ENCODE data around the gene GALM.

DNA sequence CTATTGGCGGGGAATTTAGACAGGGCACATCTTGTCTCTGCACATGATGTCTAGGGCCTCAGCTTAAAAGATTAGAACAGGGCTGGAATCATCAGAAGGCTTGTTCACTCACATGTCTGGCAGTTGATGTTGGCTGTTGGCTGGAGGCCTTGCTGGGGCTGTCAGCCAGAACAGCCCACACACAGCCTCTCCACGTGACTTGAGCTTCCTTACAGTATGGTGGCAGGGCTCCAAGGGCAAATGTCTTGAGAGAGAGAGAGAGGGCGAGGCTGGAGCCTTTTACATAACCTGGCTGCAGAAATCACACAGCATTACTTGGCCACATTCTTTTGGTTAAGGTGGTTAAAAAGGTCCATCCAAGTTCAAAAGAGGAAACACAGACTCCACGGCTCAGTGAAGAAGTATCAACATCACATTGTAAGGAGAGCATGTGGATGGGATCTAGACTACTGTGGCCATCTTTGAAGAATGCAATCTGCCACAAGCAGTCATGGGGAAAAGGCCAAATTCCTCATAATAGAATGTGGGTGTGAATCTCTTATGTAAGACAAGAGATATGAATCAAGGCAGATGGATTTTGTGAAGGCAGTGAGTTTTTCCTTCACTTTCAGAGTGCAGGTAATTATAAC is 54.8 kb downstream of the GALM start:
- TF ChIP-seq POLR2A (IDR thresholded peaks at IDR 0.05): no peak
- TF ChIP-seq, protein P1, sequence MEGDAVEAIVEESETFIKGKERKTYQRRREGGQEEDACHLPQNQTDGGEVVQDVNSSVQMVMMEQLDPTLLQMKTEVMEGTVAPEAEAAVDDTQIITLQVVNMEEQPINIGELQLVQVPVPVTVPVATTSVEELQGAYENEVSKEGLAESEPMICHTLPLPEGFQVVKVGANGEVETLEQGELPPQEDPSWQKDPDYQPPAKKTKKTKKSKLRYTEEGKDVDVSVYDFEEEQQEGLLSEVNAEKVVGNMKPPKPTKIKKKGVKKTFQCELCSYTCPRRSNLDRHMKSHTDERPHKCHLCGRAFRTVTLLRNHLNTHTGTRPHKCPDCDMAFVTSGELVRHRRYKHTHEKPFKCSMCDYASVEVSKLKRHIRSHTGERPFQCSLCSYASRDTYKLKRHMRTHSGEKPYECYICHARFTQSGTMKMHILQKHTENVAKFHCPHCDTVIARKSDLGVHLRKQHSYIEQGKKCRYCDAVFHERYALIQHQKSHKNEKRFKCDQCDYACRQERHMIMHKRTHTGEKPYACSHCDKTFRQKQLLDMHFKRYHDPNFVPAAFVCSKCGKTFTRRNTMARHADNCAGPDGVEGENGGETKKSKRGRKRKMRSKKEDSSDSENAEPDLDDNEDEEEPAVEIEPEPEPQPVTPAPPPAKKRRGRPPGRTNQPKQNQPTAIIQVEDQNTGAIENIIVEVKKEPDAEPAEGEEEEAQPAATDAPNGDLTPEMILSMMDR (IDR thresholded peaks at IDR 0.05 in 8 of 11, conservative IDR thresholded peaks at IDR 0.05 in 3 of 11): no peak

Measured in spleen (tissue), 7 donors.